Ovary (tissue), 9 donors: ENCODE results near the gene PRXL2C. TPM values are rescaled to one million over a fixed set of nuclear protein-coding genes. Genes with fewer than 3 reads are reported as not detected.
"Not testable (repeated sequence)": the region's sequence is repeated elsewhere in the genome, so short reads cannot be mapped to it uniquely, and the experiment has no call there.

Experiments used
- DNase-seq, 5 donors: peaks; one replicate each; pipeline ENCODE4 v3.0.0-alpha.2; 2019 to 2020
- H3K27ac ChIP-seq, 2 donors: fragments of 200-600 bp; one replicate each; pipeline versions ENCODE4 v1.5.1 to v1.8.0; 2019 to 2022
- H3K27me3 ChIP-seq: fragments of 200-600 bp; one replicate; pipeline ENCODE4 v1.8.0; 2022
- H3K36me3 ChIP-seq: fragments of 200-600 bp; sonication (generic); one replicate; pipeline ENCODE4 v1.5.1; 2019
- H3K4me1 ChIP-seq: one replicate; pipeline ENCODE4 v1.8.1; 2013; ENCODE audit warnings: mild to moderate bottlenecking, moderate library complexity; ENCODE audit not compliant: insufficient read depth
- H3K4me3 ChIP-seq: fragments of 200-600 bp; sonication (generic); one replicate; pipeline ENCODE4 v1.5.1; 2017
- H3K9me3 ChIP-seq, 2 donors: fragments of 200-600 bp in 1 of 2; sonication (generic) in 1 of 2; one replicate each; pipeline versions ENCODE4 v1.5.1 to v1.8.1; 2013 to 2019; ENCODE audit warnings: mild to moderate bottlenecking in 1 of 2, moderate library complexity in 1 of 2
- CTCF ChIP-seq, 3 donors: fragments of 450-650 bp in 2 of 3; fragments of 200-600 bp in 1 of 3; IDR thresholded peaks; one replicate each; pipeline versions ENCODE4 v1.5.1 to v1.8.0; 2016 to 2022; ENCODE audit warnings: antibody characterized with exemption in 3 of 3, mild to moderate bottlenecking in 1 of 3
- EP300 ChIP-seq: sonication (generic); formaldehyde crosslinking; IDR thresholded peaks from one replicate; pipeline ENCODE4 v1.6.1; 2017; ENCODE audit warnings: antibody characterized with exemption
- POLR2A ChIP-seq: fragments of 450-650 bp; IDR thresholded peaks from one replicate; pipeline ENCODE4 v1.6.1; 2017; ENCODE audit warnings: antibody characterized with exemption, mild to moderate bottlenecking, moderate library complexity
- WGBS, 3 donors: extraction: QIAGEN DNeasy Blood & Tissue Kit in 1 of 3; methylation state at CpG; one replicate each; pipeline versions ENCODE4 v1.1.5 to v1.1.7; 2013 to 2017; 5-methylcytosine and 5-hydroxymethylcytosine counted together
- intact Hi-C, 4 donors: fragments of 100-400 bp; cut with DNase I; formaldehyde crosslinking; loops; one replicate each; pipeline versions ENCODE4 v1.11.0 to v1.15.1; 2022 to 2023
- polyA plus RNA-seq, 2 donors: library from polyadenylated mRNA; stranded (reverse); fragments of 200-250 nt in 1 of 2; fragments of 350-450 nt in 1 of 2; fragmentation: Illumina TruSeq in 1 of 2; extraction: RNeasy Lipid Tissue Mini Kit (QIAGEN cat#74804) in 1 of 2; gene quantifications; one replicate each; pipeline ENCODE4 v1.2.3, GENCODE V29; 2013 to 2014
- total RNA-seq, 7 donors: library from RNA; depleted of rRNA in 2 of 7; stranded (reverse); fragments of >200 nt in 2 of 7; fragmentation: NEBNext Ultra II Directional in 3 of 7; extraction: Animal tissue kit (Norgen Biotek cat#: 25700) in 3 of 7; gene quantifications; one replicate each; pipeline versions ENCODE4 v1.1.0 to v1.2.4, GENCODE V29; 2016 to 2023
- donor health status: DM: no; HTN: no; CAD: no; lungs with moderate emphysema.
- donor health status: DM: no; HTN: no; CAD: no.
- donor health status: Bipolar disorder and iron deficiency.
- donor health status: DM: yes; HTN: yes; CAD: no.
- donor health status: DM: no; HTN: no; CAD: no.
- donor health status: DM: yes; HTN: yes; CAD: no.

Gene PRXL2C
- total and polyA plus RNA-seq, 9 donors = 6.6 to 21.2 (median 14.0) TPM

- Histone ChIP-seq H3K36me3 (no peaks in the 10 kb centered on the region), H3K27me3 (no peaks in the 10 kb centered on the region), H3K27ac (no peak overlapping the region), H3K9me3 (no peaks in the 10 kb centered on the region), H3K4me3 (no peak overlapping the region), H3K4me1 (no peaks in the 10 kb centered on the region)
- WGBS, 3 donors = 71 to 76% (median 76%) methylated on average over 3 of the region's 3 CpGs
- no peak for DNase-seq
- no peak for TF ChIP-seq POLR2A
- intact Hi-C loops = no loop called here
Measured at GRCh38 chr9:96641514-96641913, 13.6 kb downstream of the PRXL2C start.

GRCh38 chr9:96638606-96639364 lies 16.3 kb downstream of the PRXL2C start:
- no peaks in the 10 kb centered on the region for H3K27me3 ChIP-seq
- WGBS, 3 donors = 83 to 85% (median 84%) methylated on average over 19 of the region's 19 CpGs
- no peaks in the 10 kb centered on the region for H3K4me1 ChIP-seq
- no peak for DNase-seq
- no peak for TF ChIP-seq CTCF (IDR thresholded peaks at IDR 0.05)
- TF ChIP-seq POLR2A = no peak
- no peak for TF ChIP-seq EP300
- intact Hi-C loops = no loop called here
- H3K27ac ChIP-seq = no peak overlapping the region
- no peaks in the 10 kb centered on the region for H3K36me3 ChIP-seq
- H3K9me3 ChIP-seq = no peaks in the 10 kb centered on the region
- H3K4me3 ChIP-seq = no peak overlapping the region

- intact Hi-C loops = no loop called here
- 55 to 62% (median 60%) methylated on average over 1 of the region's 1 CpG for WGBS, 3 donors
- no peaks in the 10 kb centered on the region for H3K9me3 ChIP-seq
- TF ChIP-seq POLR2A (no peak), EP300 (no peak), CTCF (IDR thresholded peaks at IDR 0.05) (no peak)
- no peaks in the 10 kb centered on the region for H3K36me3 ChIP-seq
- no peaks in the 10 kb centered on the region for H3K27me3 ChIP-seq
- H3K4me3 ChIP-seq = no peak overlapping the region
- H3K27ac ChIP-seq = no peak overlapping the region
- DNase-seq = no peak
- no peaks in the 10 kb centered on the region for H3K4me1 ChIP-seq
Measured at GRCh38 chr9:96636368-96636767, 18.7 kb downstream of the PRXL2C start.

- intact Hi-C loops, H3K27ac ChIP-seq, H3K9me3 ChIP-seq, DNase-seq, H3K27me3 ChIP-seq, H3K4me1 ChIP-seq, H3K36me3 ChIP-seq, H3K4me3 ChIP-seq: not testable (repeated sequence)
- 87 to 89% (median 87%) methylated on average over 8 of the region's 8 CpGs for WGBS, 3 donors
Measured at GRCh38 chr9:96633579-96633978, 21.5 kb downstream of the PRXL2C start.

GRCh38 chr9:96626912-96627311 lies 28.2 kb downstream of the PRXL2C start:
- no peak overlapping the region for H3K27ac ChIP-seq
- H3K9me3 ChIP-seq = no peaks in the 10 kb centered on the region
- DNase-seq = no peak
- intact Hi-C loops = loop anchor here in 1 of 4 donors (10.0 kb wide), 1 partner anchor 162 kb away; no protein-coding TSS in a partner anchor
- no peak for TF ChIP-seq POLR2A
- H3K36me3 ChIP-seq = no peaks in the 10 kb centered on the region
- no peak overlapping the region for H3K4me3 ChIP-seq
- 86 to 90% (median 86%) methylated on average over 6 of the region's 6 CpGs for WGBS, 3 donors
- H3K27me3 ChIP-seq = no peaks in the 10 kb centered on the region
- H3K4me1 ChIP-seq = no peaks in the 10 kb centered on the region

- intact Hi-C loops = loop anchor here in 1 of 4 donors (10.0 kb wide), 1 partner anchor 157 kb away; no protein-coding TSS in a partner anchor
- 64 to 67% (median 67%) methylated on average over 4 of the region's 4 CpGs for WGBS, 3 donors
- no peak overlapping the region for H3K4me3 ChIP-seq
- no peaks in the 10 kb centered on the region for H3K36me3 ChIP-seq
- H3K27ac ChIP-seq = no peak overlapping the region
- no peaks in the 10 kb centered on the region for H3K9me3 ChIP-seq
- DNase-seq = no peak
- TF ChIP-seq POLR2A (no peak), EP300 (no peak), CTCF (IDR thresholded peaks at IDR 0.05) (no peak)
- no peaks in the 10 kb centered on the region for H3K4me1 ChIP-seq
- no peaks in the 10 kb centered on the region for H3K27me3 ChIP-seq
Measured at GRCh38 chr9:96621618-96622017, 33.5 kb downstream of the PRXL2C start.
